Spleen (tissue), 11 donors: Measurements from ENCODE around the gene ATOH8. TPM values are rescaled to one million over a fixed set of nuclear protein-coding genes. Genes with fewer than 3 reads are reported as not detected.
"Not testable (repeated sequence)": the region's sequence is repeated elsewhere in the genome, so short reads cannot be mapped to it uniquely, and the experiment has no call there.

Source experiments
- DNase-seq: peaks from one replicate; pipeline ENCODE4 v3.0.0-alpha.2; 2020
- H3K27ac ChIP-seq, 8 donors: fragments of 200-600 bp; sonication (generic) in 7 of 8; 1 replicate in 4 of 8; 2 replicates in 4 of 8; pipeline versions ENCODE4 v1.5.0 to v1.8.0; 2016 to 2021; ENCODE audit warnings: inconsistent platforms in 4 of 8, mild to moderate bottlenecking in 4 of 8, moderate library complexity in 1 of 8
- H3K27me3 ChIP-seq, 7 donors: fragments of 200-600 bp; sonication (generic) in 6 of 7; replicated peaks in 1 of 7; 1 replicate in 4 of 7; 2 replicates in 3 of 7; pipeline versions ENCODE4 v1.5.0 to v1.8.0; 2016 to 2021; ENCODE audit warnings: inconsistent platforms in 3 of 7, mild to moderate bottlenecking in 1 of 7
- H3K36me3 ChIP-seq, 6 donors: fragments of 200-600 bp; sonication (generic) in 5 of 6; 1 replicate in 4 of 6; 2 replicates in 2 of 6; pipeline versions ENCODE4 v1.5.0 to v1.8.0; 2016 to 2021; ENCODE audit warnings: inconsistent platforms in 2 of 6
- H3K4me1 ChIP-seq, 6 donors: fragments of 200-600 bp; sonication (generic) in 5 of 6; 1 replicate in 3 of 6; 2 replicates in 3 of 6; pipeline versions ENCODE4 v1.5.0 to v1.8.0; 2016 to 2021; ENCODE audit warnings: inconsistent platforms in 3 of 6
- H3K4me3 ChIP-seq, 8 donors: fragments of 200-600 bp; sonication (generic) in 7 of 8; 1 replicate in 4 of 8; 2 replicates in 4 of 8; pipeline versions ENCODE4 v1.5.0 to v1.8.0; 2016 to 2021; ENCODE audit warnings: inconsistent platforms in 4 of 8, mild to moderate bottlenecking in 4 of 8, moderate library complexity in 2 of 8
- H3K9me3 ChIP-seq, 8 donors: fragments of 200-600 bp; sonication (generic) in 7 of 8; 1 replicate in 4 of 8; 2 replicates in 4 of 8; pipeline versions ENCODE4 v1.5.0 to v1.8.0; 2016 to 2021; ENCODE audit warnings: inconsistent platforms in 4 of 8
- CTCF ChIP-seq, 11 experiments: fragments of 200-600 bp in 7 of 11; fragments of 450-650 bp in 4 of 11; sonication (generic) in 4 of 11; IDR thresholded peaks in 8 of 11; conservative IDR thresholded peaks in 3 of 11; 1 replicate in 7 of 11; 2 replicates in 4 of 11; pipeline versions ENCODE4 v1.4.0 to v1.8.0; 2016 to 2021; ENCODE audit warnings: antibody characterized with exemption in 11 of 11, inconsistent platforms in 4 of 11, mild to moderate bottlenecking in 1 of 11
- POLR2A ChIP-seq, 3 donors: fragments of 450-650 bp; IDR thresholded peaks; one replicate each; pipeline ENCODE4 v1.5.1; 2017; ENCODE audit warnings: antibody characterized with exemption in 3 of 3, mild to moderate bottlenecking in 1 of 3
- POLR2AphosphoS5 ChIP-seq, 3 donors: sonication (generic); formaldehyde crosslinking; IDR thresholded peaks; one replicate each; pipeline ENCODE4 v1.5.1; 2017; ENCODE audit warnings: antibody characterized with exemption in 3 of 3
- WGBS, 5 donors: extraction: QIAGEN DNeasy Blood & Tissue Kit in 3 of 5; methylation state at CpG; one replicate each; pipeline versions ENCODE4 v1.1.5 to v1.1.7; 2013 to 2018; 5-methylcytosine and 5-hydroxymethylcytosine counted together
- intact Hi-C: fragments of 100-400 bp; cut with DNase I; formaldehyde crosslinking; loops from one replicate; pipeline ENCODE4 v1.15.0; 2023; ENCODE audit warnings: low total_unique reads
- polyA plus RNA-seq, 3 donors: library from polyadenylated mRNA; stranded (reverse); fragments of 200-250 nt; gene quantifications; one replicate each; pipeline ENCODE4 v1.2.1, GENCODE V29; 2013
- total RNA-seq, 7 donors: library from RNA; depleted of rRNA in 3 of 7; stranded (reverse); fragments of >200 nt in 3 of 7; fragmentation: NEBNext Ultra II Directional in 4 of 7; extraction: Animal tissue kit (Norgen Biotek cat#: 25700) in 4 of 7; gene quantifications; one replicate each; pipeline versions ENCODE4 v1.1.0 to v1.2.1, GENCODE V29; 2016 to 2021
- donor health status: healthy with polysubstance abuse.
- donor health status: DM: no; HTN: no; CAD: no; lungs with moderate emphysema.
- donor health status: DM: no; HTN: no; CAD: no.
- donor health status: Bipolar disorder and iron deficiency.
- donor health status: healthy.
- donor health status: DM: no; HTN: no; CAD: no.
- donor health status: DM: yes; HTN: yes; CAD: no.

The ATOH8 gene
- total and polyA plus RNA-seq, 10 donors = 6.4 to 53.0 (median 17.4) TPM

- H3K9me3 ChIP-seq = no peaks in the 10 kb centered on the region
- TF ChIP-seq POLR2AphosphoS5 (IDR thresholded peaks at IDR 0.05) (peak; percentile 50 to 62 (median 61)), POLR2A (IDR thresholded peaks at IDR 0.05) (no peak), CTCF (IDR thresholded peaks at IDR 0.05 in 8 of 11, conservative IDR thresholded peaks at IDR 0.05 in 3 of 11) (peak; percentile 85 to 96 (median 93))
- peak overlapping the region in 1 of 8 donors; percentile 24 for H3K27ac ChIP-seq
- peaks cover 0 to 18% (median 8%) of the 10 kb centered on the region in 6 donors for H3K4me1 ChIP-seq
- 32 to 35% (median 33%) methylated on average over 20 of the region's 20 CpGs for WGBS, 5 donors
- no peaks in the 10 kb centered on the region for H3K36me3 ChIP-seq
- peaks cover 0 to 5% (median 0%) of the 10 kb centered on the region in 7 donors for H3K27me3 ChIP-seq
- intact Hi-C loops = loop anchor here (2.0 kb wide), 1 partner anchor 254 kb away; no protein-coding TSS in a partner anchor
- peak overlapping the region in 1 of 8 donors; percentile 34 for H3K4me3 ChIP-seq
- DNase-seq = peak; percentile 93
Observed at GRCh38 chr2:85826990-85827878, 73.4 kb downstream of the ATOH8 start.

- DNase-seq = no peak
- intact Hi-C loops = loop anchor here (2.0 kb wide), 1 partner anchor 253 kb away; no protein-coding TSS in a partner anchor
- Histone ChIP-seq H3K27me3 (peaks cover 0 to 5% (median 0%) of the 10 kb centered on the region in 7 donors), H3K9me3 (no peaks in the 10 kb centered on the region), H3K27ac (peak overlapping the region in 1 of 8 donors; percentile 24), H3K36me3 (no peaks in the 10 kb centered on the region), H3K4me1 (peaks cover 0 to 18% (median 8%) of the 10 kb centered on the region in 6 donors), H3K4me3 (peak overlapping the region in 1 of 8 donors; percentile 34)
- TF ChIP-seq POLR2AphosphoS5 (IDR thresholded peaks at IDR 0.05) = no peak
- no peak for TF ChIP-seq CTCF (IDR thresholded peaks at IDR 0.05 in 8 of 11, conservative IDR thresholded peaks at IDR 0.05 in 3 of 11)
- no peak for TF ChIP-seq POLR2A (IDR thresholded peaks at IDR 0.05)
- whole genome bisulfite sequencing, 5 donors = 79 to 90% (median 83%) methylated on average over 18 of the region's 18 CpGs
Observed at GRCh38 chr2:85827879-85828569, 74.2 kb downstream of the ATOH8 start.

- H3K4me3 ChIP-seq = no peak overlapping the region
- intact Hi-C loops = no loop called here
- H3K4me1 ChIP-seq = peaks cover 0 to 18% (median 8%) of the 10 kb centered on the region in 6 donors
- H3K9me3 ChIP-seq = no peaks in the 10 kb centered on the region
- H3K36me3 ChIP-seq = no peaks in the 10 kb centered on the region
- no peak overlapping the region for H3K27ac ChIP-seq
- no peak for DNase-seq
- 79 to 94% (median 86%) methylated on average over 7 of the region's 7 CpGs for WGBS, 5 donors
- peaks cover 0 to 5% (median 0%) of the 10 kb centered on the region in 7 donors for H3K27me3 ChIP-seq
- no peak for TF ChIP-seq CTCF (IDR thresholded peaks at IDR 0.05 in 8 of 11, conservative IDR thresholded peaks at IDR 0.05 in 3 of 11)
- TF ChIP-seq POLR2AphosphoS5 (IDR thresholded peaks at IDR 0.05) = no peak
- TF ChIP-seq POLR2A (IDR thresholded peaks at IDR 0.05) = no peak
Observed at GRCh38 chr2:85828725-85829124, 74.9 kb downstream of the ATOH8 start.

GRCh38 chr2:85829394-85829793 lies 75.6 kb downstream of the ATOH8 start:
- H3K27ac ChIP-seq, H3K36me3 ChIP-seq, H3K9me3 ChIP-seq, intact Hi-C loops, H3K4me3 ChIP-seq, DNase-seq, H3K27me3 ChIP-seq: not testable (repeated sequence)
- peaks cover 0 to 18% (median 8%) of the 10 kb centered on the region in 6 donors for H3K4me1 ChIP-seq
- WGBS, 5 donors = 69 to 77% (median 75%) methylated on average over 4 of the region's 4 CpGs
